ENCODE results near the gene WFS1. TPM values are rescaled to one million over a fixed set of nuclear protein-coding genes. Genes with fewer than 3 reads are reported as not detected.

WFS1 gene
- total and polyA plus RNA-seq, 2 donors (not counting 1 experiment from before 2014, with no cell fraction given), result 25.7 to 37.5 TPM

DNA sequence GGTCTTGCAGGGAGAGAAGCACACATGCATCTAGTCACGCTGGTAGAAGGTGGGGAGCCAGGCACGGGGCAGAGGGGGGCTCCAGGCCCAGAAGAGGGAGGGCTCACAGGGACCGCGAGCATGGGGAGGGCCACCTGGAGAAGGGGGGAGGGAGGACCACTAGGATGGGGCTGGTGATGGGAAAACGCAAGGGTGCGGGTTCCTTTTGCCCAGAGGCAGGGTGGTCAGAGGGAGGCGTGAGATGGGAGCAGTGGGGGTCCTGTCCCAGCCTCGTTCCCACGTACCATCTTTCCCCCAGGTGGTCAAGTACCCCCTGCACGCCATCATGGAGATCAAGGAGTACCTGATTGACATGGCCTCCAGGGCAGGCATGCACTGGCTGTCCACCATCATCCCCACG lies 30.7 kb downstream of the WFS1 start:
- Histone ChIP-seq H3K79me2 (ENCODE audit: control insufficient read depth, insufficient read depth, low read length) (no peaks in the 10 kb centered on the region), H3K27me3 (ENCODE audit: control insufficient read depth, insufficient read depth, low read length) (no peaks in the 10 kb centered on the region), H3K4me2 (ENCODE audit: extremely low read depth, insufficient read depth, low read length) (no peak overlapping the region), H3K9me3 (ENCODE audit: control insufficient read depth, insufficient read depth, low read depth, low read length) (no peaks in the 10 kb centered on the region), H3K4me1 (ENCODE audit: control insufficient read depth, extremely low read depth, insufficient read depth, low read length) (no peaks in the 10 kb centered on the region), H3K9ac (ENCODE audit: insufficient read depth, low read length) (no peak overlapping the region), H3K4me3 (replicated peaks in 1 of 4; ENCODE audit: control extremely low read depth in 1 of 4, insufficient read depth in 1 of 4, low read depth in 3 of 4, low read length in 4 of 4) (no peak overlapping the region), H3K27ac (ENCODE audit: insufficient read depth, low read length) (no peak overlapping the region), H4K20me1 (ENCODE audit: control insufficient read depth, extremely low read depth, insufficient read depth, low read length) (no peaks in the 10 kb centered on the region), H2AFZ (ENCODE audit: low read length) (no peak overlapping the region), H3K36me3 (ENCODE audit: control insufficient read depth, insufficient read depth, low read length) (peaks cover 16% of the 10 kb centered on the region)
- no peak for DNase-seq (ENCODE audit: low read depth in 2 of 2)
- TF ChIP-seq, protein P1, sequence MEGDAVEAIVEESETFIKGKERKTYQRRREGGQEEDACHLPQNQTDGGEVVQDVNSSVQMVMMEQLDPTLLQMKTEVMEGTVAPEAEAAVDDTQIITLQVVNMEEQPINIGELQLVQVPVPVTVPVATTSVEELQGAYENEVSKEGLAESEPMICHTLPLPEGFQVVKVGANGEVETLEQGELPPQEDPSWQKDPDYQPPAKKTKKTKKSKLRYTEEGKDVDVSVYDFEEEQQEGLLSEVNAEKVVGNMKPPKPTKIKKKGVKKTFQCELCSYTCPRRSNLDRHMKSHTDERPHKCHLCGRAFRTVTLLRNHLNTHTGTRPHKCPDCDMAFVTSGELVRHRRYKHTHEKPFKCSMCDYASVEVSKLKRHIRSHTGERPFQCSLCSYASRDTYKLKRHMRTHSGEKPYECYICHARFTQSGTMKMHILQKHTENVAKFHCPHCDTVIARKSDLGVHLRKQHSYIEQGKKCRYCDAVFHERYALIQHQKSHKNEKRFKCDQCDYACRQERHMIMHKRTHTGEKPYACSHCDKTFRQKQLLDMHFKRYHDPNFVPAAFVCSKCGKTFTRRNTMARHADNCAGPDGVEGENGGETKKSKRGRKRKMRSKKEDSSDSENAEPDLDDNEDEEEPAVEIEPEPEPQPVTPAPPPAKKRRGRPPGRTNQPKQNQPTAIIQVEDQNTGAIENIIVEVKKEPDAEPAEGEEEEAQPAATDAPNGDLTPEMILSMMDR (conservative IDR thresholded peaks at IDR 0.05 in 1 of 2, IDR thresholded peaks at IDR 0.05 in 1 of 2; ENCODE audit: low read depth in 1 of 2, low read length in 2 of 2), result no peak
- no peak for TF ChIP-seq EZH2 (IDR thresholded peaks at IDR 0.05; ENCODE audit: low read length, missing control alignments)

DNA sequence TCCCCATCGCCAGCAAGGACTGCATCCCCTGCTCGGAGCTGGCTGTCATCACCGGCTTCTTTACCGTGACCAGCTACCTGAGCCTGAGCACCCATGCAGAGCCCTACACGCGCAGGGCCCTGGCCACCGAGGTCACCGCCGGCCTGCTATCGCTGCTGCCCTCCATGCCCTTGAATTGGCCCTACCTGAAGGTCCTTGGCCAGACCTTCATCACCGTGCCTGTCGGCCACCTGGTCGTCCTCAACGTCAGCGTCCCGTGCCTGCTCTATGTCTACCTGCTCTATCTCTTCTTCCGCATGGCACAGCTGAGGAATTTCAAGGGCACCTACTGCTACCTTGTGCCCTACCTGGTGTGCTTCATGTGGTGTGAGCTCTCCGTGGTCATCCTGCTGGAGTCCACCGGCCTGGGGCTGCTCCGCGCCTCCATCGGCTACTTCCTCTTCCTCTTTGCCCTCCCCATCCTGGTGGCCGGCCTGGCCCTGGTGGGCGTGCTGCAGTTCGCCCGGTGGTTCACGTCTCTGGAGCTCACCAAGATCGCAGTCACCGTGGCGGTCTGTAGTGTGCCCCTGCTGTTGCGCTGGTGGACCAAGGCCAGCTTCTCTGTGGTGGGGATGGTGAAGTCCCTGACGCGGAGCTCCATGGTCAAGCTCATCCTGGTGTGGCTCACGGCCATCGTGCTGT lies 31.5 kb downstream of the WFS1 start:
- no peak for DNase-seq (ENCODE audit: low read depth in 2 of 2)
- no peaks in the 10 kb centered on the region for H3K9me3 ChIP-seq (ENCODE audit: control insufficient read depth, insufficient read depth, low read depth, low read length)
- TF ChIP-seq, protein P1 (conservative IDR thresholded peaks at IDR 0.05 in 1 of 2, IDR thresholded peaks at IDR 0.05 in 1 of 2; ENCODE audit: low read depth in 1 of 2, low read length in 2 of 2), result no peak
- TF ChIP-seq EZH2 (IDR thresholded peaks at IDR 0.05; ENCODE audit: low read length, missing control alignments), result no peak
- H3K36me3 ChIP-seq (ENCODE audit: control insufficient read depth, insufficient read depth, low read length), result peaks cover 12% of the 10 kb centered on the region
- H3K27me3 ChIP-seq (ENCODE audit: control insufficient read depth, insufficient read depth, low read length), result no peaks in the 10 kb centered on the region
- no peak overlapping the region for H3K9ac ChIP-seq (ENCODE audit: insufficient read depth, low read length)
- H3K79me2 ChIP-seq (ENCODE audit: control insufficient read depth, insufficient read depth, low read length), result no peaks in the 10 kb centered on the region
- no peak overlapping the region for H3K27ac ChIP-seq (ENCODE audit: insufficient read depth, low read length)
- H3K4me1 ChIP-seq (ENCODE audit: control insufficient read depth, extremely low read depth, insufficient read depth, low read length), result no peaks in the 10 kb centered on the region
- H4K20me1 ChIP-seq (ENCODE audit: control insufficient read depth, extremely low read depth, insufficient read depth, low read length), result no peaks in the 10 kb centered on the region
- H2AFZ ChIP-seq (ENCODE audit: low read length), result no peak overlapping the region
- H3K4me2 ChIP-seq (ENCODE audit: extremely low read depth, insufficient read depth, low read length), result no peak overlapping the region
- H3K4me3 ChIP-seq (replicated peaks in 1 of 4; ENCODE audit: control extremely low read depth in 1 of 4, insufficient read depth in 1 of 4, low read depth in 3 of 4, low read length in 4 of 4), result no peak overlapping the region

DNA sequence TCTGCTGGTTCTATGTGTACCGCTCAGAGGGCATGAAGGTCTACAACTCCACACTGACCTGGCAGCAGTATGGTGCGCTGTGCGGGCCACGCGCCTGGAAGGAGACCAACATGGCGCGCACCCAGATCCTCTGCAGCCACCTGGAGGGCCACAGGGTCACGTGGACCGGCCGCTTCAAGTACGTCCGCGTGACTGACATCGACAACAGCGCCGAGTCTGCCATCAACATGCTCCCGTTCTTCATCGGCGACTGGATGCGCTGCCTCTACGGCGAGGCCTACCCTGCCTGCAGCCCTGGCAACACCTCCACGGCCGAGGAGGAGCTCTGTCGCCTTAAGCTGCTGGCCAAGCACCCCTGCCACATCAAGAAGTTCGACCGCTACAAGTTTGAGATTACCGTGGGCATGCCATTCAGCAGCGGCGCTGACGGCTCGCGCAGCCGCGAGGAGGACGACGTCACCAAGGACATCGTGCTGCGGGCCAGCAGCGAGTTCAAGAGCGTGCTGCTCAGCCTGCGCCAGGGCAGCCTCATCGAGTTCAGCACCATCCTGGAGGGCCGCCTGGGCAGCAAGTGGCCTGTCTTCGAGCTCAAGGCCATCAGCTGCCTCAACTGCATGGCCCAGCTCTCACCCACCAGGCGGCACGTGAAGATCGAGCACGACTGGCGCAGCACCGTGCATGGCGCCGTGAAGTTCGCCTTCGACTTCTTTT lies 32.2 kb downstream of the WFS1 start:
- no peak overlapping the region for H3K4me3 ChIP-seq (replicated peaks in 1 of 4; ENCODE audit: control extremely low read depth in 1 of 4, insufficient read depth in 1 of 4, low read depth in 3 of 4, low read length in 4 of 4)
- no peaks in the 10 kb centered on the region for H3K9me3 ChIP-seq (ENCODE audit: control insufficient read depth, insufficient read depth, low read depth, low read length)
- no peaks in the 10 kb centered on the region for H3K79me2 ChIP-seq (ENCODE audit: control insufficient read depth, insufficient read depth, low read length)
- H3K36me3 ChIP-seq (ENCODE audit: control insufficient read depth, insufficient read depth, low read length), result peaks cover 12% of the 10 kb centered on the region
- H3K4me2 ChIP-seq (ENCODE audit: extremely low read depth, insufficient read depth, low read length), result no peak overlapping the region
- H3K4me1 ChIP-seq (ENCODE audit: control insufficient read depth, extremely low read depth, insufficient read depth, low read length), result no peaks in the 10 kb centered on the region
- TF ChIP-seq, protein P1 (conservative IDR thresholded peaks at IDR 0.05 in 1 of 2, IDR thresholded peaks at IDR 0.05 in 1 of 2; ENCODE audit: low read depth in 1 of 2, low read length in 2 of 2), result no peak
- no peak for TF ChIP-seq EZH2 (IDR thresholded peaks at IDR 0.05; ENCODE audit: low read length, missing control alignments)
- H3K27me3 ChIP-seq (ENCODE audit: control insufficient read depth, insufficient read depth, low read length), result no peaks in the 10 kb centered on the region
- no peak overlapping the region for H2AFZ ChIP-seq (ENCODE audit: low read length)
- no peaks in the 10 kb centered on the region for H4K20me1 ChIP-seq (ENCODE audit: control insufficient read depth, extremely low read depth, insufficient read depth, low read length)
- no peak overlapping the region for H3K27ac ChIP-seq (ENCODE audit: insufficient read depth, low read length)
- no peak for DNase-seq (ENCODE audit: low read depth in 2 of 2)
- no peak overlapping the region for H3K9ac ChIP-seq (ENCODE audit: insufficient read depth, low read length)

All from fibroblast of lung (primary cell).